IMR-90 (cell line): ENCODE measurements around the gene BTF3L4. TPM values are rescaled to one million over a fixed set of nuclear protein-coding genes. Genes with fewer than 3 reads are reported as not detected.

Experiments
- ATAC-seq: fragments of 200-7000 bp; cut with Tn5 transposase; 2 replicates; pipeline ENCODE4 v1.9.1; 2020; ENCODE audit warnings: low read depth, mild to moderate bottlenecking, moderate library complexity
- BruUV-seq: library from RNA; stranded (reverse); fragments of 400-500 nt; replicated peaks from 2 replicates; lab custom pipeline; 2021; lab: Mats Ljungman, UMichigan
- CTCF ChIA-PET: fragments of 300-600 bp; formaldehyde crosslinking; extraction: SDS; loops from one replicate; lab custom pipeline; 2021; ENCODE audit warnings: antibody characterized with exemption; lab: Yijun Ruan, JAX
- POLR2A ChIA-PET: fragments of 300-600 bp; sonication (Branson Sonifier 250); formaldehyde crosslinking; loops from one replicate; lab custom pipeline; 2022; ENCODE audit warnings: antibody characterized with exemption; ENCODE audit not compliant: unreplicated experiment; lab: Charles Lee
- DNase-seq: peaks from one replicate; pipeline ENCODE4 v3.0.0; 2013
- H2AFZ ChIP-seq: replicated peaks from 2 replicates; pipeline ENCODE3; 2013; ENCODE audit warnings: low read length, mild to moderate bottlenecking; ENCODE audit not compliant: poor library complexity
- H2AK5ac ChIP-seq: 2 replicates; pipeline ENCODE4 v1.6.1; 2013; ENCODE audit warnings: low read depth, low read length, inconsistent platforms
- H2AK9ac ChIP-seq: replicated peaks from 2 replicates; pipeline ENCODE3; 2013; ENCODE audit warnings: mild to moderate bottlenecking, low read depth, low read length, moderate library complexity; ENCODE audit not compliant: poor library complexity
- H2BK120ac ChIP-seq: 2 replicates; pipeline ENCODE4 v1.6.1; 2013; ENCODE audit warnings: low read depth, low read length, inconsistent platforms
- H2BK15ac ChIP-seq: 3 replicates; pipeline ENCODE4 v1.6.1; 2013; ENCODE audit warnings: low read depth, low read length, inconsistent platforms
- H2BK20ac ChIP-seq: 2 replicates; pipeline ENCODE4 v1.6.1; 2013; ENCODE audit warnings: low read depth, mild to moderate bottlenecking, inconsistent platforms, low read length, moderate library complexity
- H2BK5ac ChIP-seq: 2 replicates; pipeline ENCODE4 v1.6.1; 2013; ENCODE audit warnings: mild to moderate bottlenecking, low read depth, low read length, inconsistent platforms; ENCODE audit not compliant: poor library complexity, severe bottlenecking
- H3K14ac ChIP-seq: replicated peaks from 2 replicates; pipeline ENCODE4 v1.6.1; 2013; ENCODE audit warnings: low read depth, low read length, inconsistent platforms
- H3K18ac ChIP-seq: 2 replicates; pipeline ENCODE4 v1.6.1; 2013; ENCODE audit warnings: low read depth, low read length, control low read depth
- H3K23ac ChIP-seq: 2 replicates; pipeline ENCODE4 v1.6.1; 2013; ENCODE audit warnings: low read depth, low read length, inconsistent platforms
- H3K27ac ChIP-seq: 2 replicates; pipeline ENCODE4 v1.5.1; 2013; ENCODE audit warnings: mild to moderate bottlenecking, control low read depth, low read length; ENCODE audit not compliant: insufficient read depth
- H3K27me3 ChIP-seq: 2 replicates; pipeline ENCODE4 v1.6.1; 2013; ENCODE audit warnings: low read length; ENCODE audit not compliant: control insufficient read depth, insufficient read depth
- H3K36me3 ChIP-seq: 2 replicates; pipeline ENCODE4 v1.6.1; 2013; ENCODE audit warnings: low read length, mixed read lengths; ENCODE audit not compliant: control insufficient read depth, insufficient read depth
- H3K4ac ChIP-seq: 2 replicates; pipeline ENCODE4 v1.6.1; 2013; ENCODE audit warnings: low read depth, low read length, inconsistent platforms
- H3K4me1 ChIP-seq: 2 replicates; pipeline ENCODE4 v1.6.1; 2013; ENCODE audit warnings: low read length, mixed read lengths; ENCODE audit not compliant: control insufficient read depth, insufficient read depth
- H3K4me2 ChIP-seq: 2 replicates; pipeline ENCODE4 v1.6.1; 2013; ENCODE audit warnings: low read depth, mild to moderate bottlenecking, control low read depth, low read length, moderate library complexity
- H3K4me3 ChIP-seq: 2 replicates; pipeline ENCODE4 v1.5.1; 2013; ENCODE audit warnings: low read depth, mild to moderate bottlenecking, control low read depth, low read length, moderate library complexity; ENCODE audit not compliant: insufficient read depth
- H3K56ac ChIP-seq: 2 replicates; pipeline ENCODE4 v1.6.1; 2013; ENCODE audit warnings: low read length, inconsistent platforms; ENCODE audit not compliant: insufficient read depth; ENCODE audit errors: extremely low read depth
- H3K79me1 ChIP-seq, 2 experiments: 2 replicates each; pipeline ENCODE4 v1.6.1; 2013; ENCODE audit warnings: low read length in 2 of 2, inconsistent platforms in 1 of 2, low read depth in 1 of 2
- H3K9ac ChIP-seq: 2 replicates; pipeline ENCODE4 v1.6.1; 2013; ENCODE audit warnings: low read depth, low read length, control low read depth
- H3K9me1 ChIP-seq: 2 replicates; pipeline ENCODE4 v1.6.1; 2013; ENCODE audit warnings: low read length, inconsistent platforms; ENCODE audit not compliant: insufficient read depth
- H3K9me3 ChIP-seq: 2 replicates; pipeline ENCODE4 v1.6.1; 2013; ENCODE audit warnings: low read length; ENCODE audit not compliant: control insufficient read depth, insufficient read depth
- H4K20me1 ChIP-seq: 2 replicates; pipeline ENCODE4 v1.6.1; 2013; ENCODE audit warnings: low read length, inconsistent platforms; ENCODE audit not compliant: insufficient read depth
- H4K5ac ChIP-seq: 2 replicates; pipeline ENCODE4 v1.6.1; 2013; ENCODE audit warnings: mild to moderate bottlenecking, low read depth, low read length, control low read depth
- H4K8ac ChIP-seq, 2 experiments: 2 replicates each; pipeline ENCODE4 v1.6.1; 2013; ENCODE audit warnings: low read depth in 2 of 2, low read length in 2 of 2, control low read depth in 1 of 2, inconsistent platforms in 1 of 2
- H4K91ac ChIP-seq: 2 replicates; pipeline ENCODE4 v1.6.1; 2013; ENCODE audit warnings: low read depth, low read length, inconsistent platforms; ENCODE audit not compliant: insufficient read depth
- BHLHE40 ChIP-seq: fragments of 150-350 bp; IDR thresholded peaks from 2 replicates; pipeline ENCODE4 v1.6.1; 2016; ENCODE audit warnings: mild to moderate bottlenecking, low read depth, low read length
- CEBPB ChIP-seq: IDR thresholded peaks from 2 replicates; pipeline ENCODE4 v1.6.1; 2012; ENCODE audit warnings: low read depth, low read length, improper control_type of control experiment
- CHD1 ChIP-seq: IDR thresholded peaks from 2 replicates; pipeline ENCODE4 v1.6.1; 2012; ENCODE audit warnings: low read depth, low read length, improper control_type of control experiment
- RAD21 ChIP-seq: IDR thresholded peaks from 2 replicates; pipeline ENCODE4 v1.6.1; 2012; ENCODE audit warnings: low read length, improper control_type of control experiment
- WGBS, 2 experiments: methylation state at CpG; one replicate each; pipeline versions ENCODE4 v1.1.5 to v1.1.7; 2013; ENCODE audit warnings: missing lambda C conversion rate in 2 of 2; ENCODE audit not compliant: insufficient read length in 1 of 2; ENCODE audit errors: extremely low coverage in 2 of 2; 5-methylcytosine and 5-hydroxymethylcytosine counted together
- dilution Hi-C: fragments of 300-500 bp; cut with HindIII; formaldehyde crosslinking; loops from one replicate; pipeline ENCODE4 v1.14.3; 2018; ENCODE audit warnings: low sequenced_read_pairs; ENCODE audit not compliant: unreplicated experiment
- in situ Hi-C: fragments of 300-500 bp; cut with MboI; formaldehyde crosslinking; loops from 3 replicates; pipeline ENCODE4 v1.14.3; 2019; ENCODE audit warnings: low sequenced_read_pairs, inconsistent platforms, mixed read lengths
- intact Hi-C: fragments of 100-400 bp; cut with micrococcal nuclease; formaldehyde crosslinking; loops from 2 replicates; pipeline ENCODE4 v1.10.0; 2022
- polyA plus RNA-seq, 3 experiments: library from polyadenylated mRNA; depleted of rRNA; stranded (reverse); fragments of >200 nt; gene quantifications; 2 replicates each; pipeline ENCODE4 v1.2.3, GENCODE V29; 2012; ENCODE audit warnings: low replicate concordance in 1 of 3
- total RNA-seq: library from RNA; depleted of rRNA; stranded (reverse); fragments of >200 nt; gene quantifications from 2 replicates; pipeline ENCODE4 v1.2.3, GENCODE V29; 2012

Gene BTF3L4
- total and polyA plus RNA-seq, 2 of the 4 experiments (the other 2 are of a cell fraction) = 34.5 to 41.2 TPM

GRCh38 chr1:52032124-52032784 is 23.8 kb upstream of the BTF3L4 start (continued):
- TF ChIP-seq RAD21 = no peak

- WGBS, 2 experiments = 7% methylated on average over 23 of the region's 24 CpGs; no CpG with 5 or more reads in 1 of the 2 experiments
- Histone ChIP-seq H3K18ac (no peak overlapping the region), H3K23ac (peak overlapping the region; percentile 82; the same call in 1 of the 2 replicates), H4K8ac (peak overlapping the region; percentile 86 to 99; a peak in 2 of 4 replicates), H3K27ac (peak overlapping the region; percentile 93), H2AFZ (peak overlapping the region; percentile 99), H3K4me3 (peak overlapping the region; percentile 90), H3K79me1 (peaks cover 19 to 44% of the 10 kb centered on the region in 2 experiments), H2BK120ac (no peak overlapping the region), H2BK20ac (no peak overlapping the region), H3K9me1 (peaks cover 6% of the 10 kb centered on the region; the same call in 1 of the 2 replicates), H3K36me3 (no peaks in the 10 kb centered on the region), H4K5ac (no peak overlapping the region), H2AK5ac (0 out of 2 replicates have a peak overlapping the region, but pooled peaks have one; percentile 96), H3K9me3 (no peaks in the 10 kb centered on the region), H2BK15ac (no peak overlapping the region), H3K4me1 (peaks cover 6% of the 10 kb centered on the region), H4K91ac (no peak overlapping the region), H3K14ac (peak overlapping the region; percentile 87), H3K9ac (peak overlapping the region; percentile 83), H3K4me2 (peak overlapping the region; percentile 83), H2AK9ac (peak overlapping the region; percentile 59), H3K56ac (peak overlapping the region; percentile 72; the same call in 1 of the 2 replicates), H2BK5ac (peak overlapping the region; percentile 90), H4K20me1 (peaks cover 18% of the 10 kb centered on the region), H3K4ac (peak overlapping the region; percentile 76), H3K27me3 (no peaks in the 10 kb centered on the region)
- TF ChIP-seq CHD1 = 0 out of 2 replicates have a peak, but pooled peaks have one; percentile 81
- no peak for TF ChIP-seq CEBPB
- TF ChIP-seq BHLHE40 = peak; percentile 43; the same call in 1 of the 2 replicates
- DNase-seq (peak; percentile 60), ATAC-seq (peak; percentile 54)
- dilution Hi-C loops (no loop called here), intact Hi-C loops (no loop called here), in situ Hi-C loops (no loop called here)
- ChIA-PET CTCF (interaction anchor here (1.1 kb wide), 1 partner anchor 21 kb away, joined by 3 read pairs; no protein-coding TSS in a partner anchor), POLR2A (no interaction called here)
- no TSS peak for BruUV-seq
These were observed 23.3 kb upstream of the BTF3L4 start for GRCh38 chr1:52032785-52033131.
